IPS-15b (cell line): ENCODE data around the gene LDLRAD4.
"Not testable (repeated sequence)": the region's sequence is repeated elsewhere in the genome, so short reads cannot be mapped to it uniquely, and the experiment has no call there.

ENCODE experiments used
- H3K27me3 ChIP-seq: one replicate; pipeline ENCODE4 v1.6.1; 2013; ENCODE audit warnings: low read length; ENCODE audit not compliant: control insufficient read depth, insufficient read depth
- H3K36me3 ChIP-seq: one replicate; pipeline ENCODE4 v1.6.1; 2013; ENCODE audit warnings: low read length; ENCODE audit not compliant: control insufficient read depth, insufficient read depth
- H3K4me1 ChIP-seq: one replicate; pipeline ENCODE4 v1.6.1; 2013; ENCODE audit warnings: mild to moderate bottlenecking, low read length; ENCODE audit not compliant: control insufficient read depth, insufficient read depth
- H3K4me3 ChIP-seq: one replicate; pipeline ENCODE4 v1.5.1; 2013; ENCODE audit warnings: low read depth, low read length
- H3K9ac ChIP-seq: one replicate; pipeline ENCODE4 v1.6.1; 2013; ENCODE audit warnings: low read depth, mild to moderate bottlenecking, low read length
- H3K9me3 ChIP-seq: one replicate; pipeline ENCODE4 v1.6.1; 2013; ENCODE audit warnings: mild to moderate bottlenecking, low read length; ENCODE audit not compliant: control insufficient read depth, insufficient read depth

LDLRAD4 gene

GRCh38 chr18:13254971-13255927 is 36.7 kb downstream of the LDLRAD4 start:
- Histone ChIP-seq H3K9me3 (no peaks in the 10 kb centered on the region), H3K36me3 (no peaks in the 10 kb centered on the region), H3K4me1 (peaks cover 2% of the 10 kb centered on the region), H3K9ac (no peak overlapping the region), H3K27me3 (no peaks in the 10 kb centered on the region), H3K4me3 (no peak overlapping the region)

- no peak overlapping the region for H3K9ac ChIP-seq
- no peaks in the 10 kb centered on the region for H3K36me3 ChIP-seq
- H3K4me1 ChIP-seq: peaks cover 2% of the 10 kb centered on the region
- no peak overlapping the region for H3K4me3 ChIP-seq
- no peaks in the 10 kb centered on the region for H3K27me3 ChIP-seq
- H3K9me3 ChIP-seq: no peaks in the 10 kb centered on the region
Measured at GRCh38 chr18:13256444-13257305, 38.1 kb downstream of the LDLRAD4 start.

GRCh38 chr18:13257361-13257980 is 38.9 kb downstream of the LDLRAD4 start:
- Histone ChIP-seq H3K4me1 (peaks cover 2% of the 10 kb centered on the region), H3K27me3 (no peaks in the 10 kb centered on the region)

GRCh38 chr18:13258921-13259320 is 40.4 kb downstream of the LDLRAD4 start:
- H3K9me3 ChIP-seq: no peaks in the 10 kb centered on the region
- no peak overlapping the region for H3K9ac ChIP-seq
- H3K4me3 ChIP-seq: no peak overlapping the region
- peaks cover 2% of the 10 kb centered on the region for H3K4me1 ChIP-seq
- H3K36me3 ChIP-seq: no peaks in the 10 kb centered on the region
- no peaks in the 10 kb centered on the region for H3K27me3 ChIP-seq

More at GRCh38 chr18:13257361-13257980, 38.9 kb downstream of the LDLRAD4 start:
- Histone ChIP-seq H3K9me3 (no peaks in the 10 kb centered on the region), H3K36me3 (no peaks in the 10 kb centered on the region), H3K9ac (no peak overlapping the region), H3K4me3 (no peak overlapping the region)

DNA sequence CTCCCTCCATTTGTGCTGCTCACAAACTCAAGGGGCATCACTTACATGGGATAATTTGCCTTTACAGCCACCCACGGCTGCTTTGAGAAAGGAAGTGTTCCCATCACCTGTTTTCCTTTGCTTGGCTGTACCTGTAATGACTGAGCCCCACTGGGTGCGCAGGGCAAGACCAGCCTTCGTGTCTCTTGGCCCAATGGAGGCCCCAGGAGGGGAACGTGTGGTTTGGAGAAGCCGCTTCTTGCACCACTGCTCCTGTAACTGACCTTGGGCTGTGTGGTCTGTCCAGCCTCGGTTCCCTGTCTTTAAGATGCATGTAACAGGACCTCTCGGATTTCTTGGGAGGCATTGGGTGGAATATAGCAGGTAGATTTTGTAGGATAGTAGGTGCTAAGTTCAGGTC is 41.1 kb downstream of the LDLRAD4 start:
- H3K9me3 ChIP-seq: no peaks in the 10 kb centered on the region
- H3K4me1 ChIP-seq: peaks cover 2% of the 10 kb centered on the region
- no peaks in the 10 kb centered on the region for H3K27me3 ChIP-seq
- H3K36me3 ChIP-seq: no peaks in the 10 kb centered on the region
- no peak overlapping the region for H3K9ac ChIP-seq
- no peak overlapping the region for H3K4me3 ChIP-seq

- H3K9ac ChIP-seq: no peak overlapping the region
- H3K27me3 ChIP-seq: no peaks in the 10 kb centered on the region
- no peak overlapping the region for H3K4me3 ChIP-seq
- H3K9me3 ChIP-seq: no peaks in the 10 kb centered on the region
- peaks cover 2% of the 10 kb centered on the region for H3K4me1 ChIP-seq
- no peaks in the 10 kb centered on the region for H3K36me3 ChIP-seq
Measured at GRCh38 chr18:13260197-13260934, 41.8 kb downstream of the LDLRAD4 start.

DNA sequence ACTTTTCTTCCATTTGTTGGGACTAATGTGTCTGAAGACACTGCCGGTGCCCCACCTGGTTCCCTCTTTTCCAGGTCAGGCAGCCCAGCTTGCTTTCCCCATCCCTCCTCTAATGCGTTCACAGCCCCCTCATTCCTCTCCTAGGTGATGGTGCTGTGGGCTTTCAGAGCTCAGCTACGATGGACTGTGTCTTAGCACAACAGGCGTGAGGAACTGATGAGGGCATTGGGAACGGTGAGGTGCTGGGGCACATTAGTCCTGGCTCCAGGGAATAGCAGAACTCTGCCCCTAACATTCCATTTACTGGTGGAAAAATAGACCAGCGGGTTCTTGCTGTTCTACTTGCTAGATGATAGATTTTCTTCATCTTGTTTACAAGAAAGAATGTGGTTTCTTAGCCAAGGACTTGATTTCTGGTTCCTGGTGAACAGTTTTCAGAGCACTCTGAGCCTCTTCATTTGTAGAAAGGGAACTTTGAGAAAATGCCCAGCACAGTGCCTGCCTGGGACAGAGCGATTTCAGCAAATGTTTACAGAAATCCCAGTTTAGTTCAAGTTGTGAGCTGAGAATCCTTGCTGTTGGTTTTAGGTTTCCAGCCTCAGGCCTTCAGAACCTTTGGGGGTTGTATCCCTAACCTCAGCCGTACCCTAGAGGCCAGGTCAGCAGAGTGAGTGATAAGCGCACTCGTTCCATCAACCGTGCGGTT is 42.5 kb downstream of the LDLRAD4 start:
- H3K9ac ChIP-seq: no peak overlapping the region
- H3K4me1 ChIP-seq: peaks cover 2% of the 10 kb centered on the region
- H3K36me3 ChIP-seq: no peaks in the 10 kb centered on the region
- no peak overlapping the region for H3K4me3 ChIP-seq
- H3K9me3 ChIP-seq: no peaks in the 10 kb centered on the region
- H3K27me3 ChIP-seq: no peaks in the 10 kb centered on the region

GRCh38 chr18:13261661-13262357 is 43.2 kb downstream of the LDLRAD4 start:
- H3K9me3 ChIP-seq: no peaks in the 10 kb centered on the region

GRCh38 chr18:13262358-13262680 is 43.8 kb downstream of the LDLRAD4 start:
- not testable (repeated sequence) for H3K9me3 ChIP-seq, H3K4me3 ChIP-seq, H3K27me3 ChIP-seq, H3K4me1 ChIP-seq, H3K36me3 ChIP-seq, H3K9ac ChIP-seq

More at GRCh38 chr18:13261661-13262357, 43.2 kb downstream of the LDLRAD4 start:
- H3K9ac ChIP-seq: no peak overlapping the region
- H3K4me1 ChIP-seq: no peaks in the 10 kb centered on the region
- H3K4me3 ChIP-seq: no peak overlapping the region
- no peaks in the 10 kb centered on the region for H3K27me3 ChIP-seq
- H3K36me3 ChIP-seq: no peaks in the 10 kb centered on the region

DNA sequence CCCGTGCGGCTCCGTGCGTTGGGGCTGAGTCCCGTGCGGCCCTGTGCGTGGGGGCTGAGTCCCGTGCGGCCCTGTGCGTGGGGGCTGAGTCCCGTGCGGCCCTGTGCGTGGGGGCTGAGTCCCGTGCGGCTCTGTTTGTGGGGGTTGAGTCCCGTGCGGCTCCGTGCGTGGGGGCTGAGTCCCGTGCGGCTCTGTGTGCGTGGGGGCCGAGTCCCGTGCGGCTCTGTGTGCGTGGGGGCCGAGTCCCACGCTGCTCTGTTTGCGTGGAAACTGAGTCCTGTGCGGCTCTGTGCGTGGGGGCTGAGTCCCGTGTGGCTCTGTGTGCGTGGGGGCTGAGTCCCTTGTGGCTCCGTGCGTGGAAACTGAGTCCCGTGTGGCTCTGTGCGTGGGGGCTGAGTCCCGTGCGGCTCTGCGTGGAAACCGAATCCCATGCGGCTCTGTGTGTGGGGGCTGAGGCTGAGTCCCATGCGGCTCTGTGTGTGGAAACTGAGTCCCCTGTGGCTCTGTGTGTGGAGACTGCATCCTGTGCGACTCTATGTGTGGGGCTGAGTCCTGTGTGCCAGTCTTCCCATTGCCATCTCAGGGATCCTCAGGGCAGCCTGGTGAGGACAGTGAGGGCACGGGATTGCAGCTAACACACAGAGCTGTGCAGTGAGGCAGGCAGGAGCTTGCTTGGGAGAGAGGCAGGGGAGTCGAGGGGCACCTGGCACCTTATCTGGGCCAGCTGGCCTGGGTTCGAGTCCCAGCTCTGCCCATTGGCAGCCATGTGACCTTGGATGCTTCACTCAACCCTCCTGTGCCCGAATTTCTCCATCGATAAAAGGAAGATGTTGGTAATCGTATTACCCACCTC is 44.5 kb downstream of the LDLRAD4 start:
- no peak overlapping the region for H3K9ac ChIP-seq
- H3K9me3 ChIP-seq: no peaks in the 10 kb centered on the region
- no peaks in the 10 kb centered on the region for H3K36me3 ChIP-seq
- H3K27me3 ChIP-seq: no peaks in the 10 kb centered on the region
- H3K4me3 ChIP-seq: no peak overlapping the region
- peaks cover 5% of the 10 kb centered on the region for H3K4me1 ChIP-seq
